Ectodermal cell (in vitro differentiated cells): Measurements from ENCODE around the gene GUK1.
A peak's percentile ranks its signal among the peaks of the same experiment; 100 is the strongest.

Experiments used
- H3K27ac ChIP-seq: 2 replicates; pipeline ENCODE4 v1.7.0; 2013; ENCODE audit warnings: mild to moderate bottlenecking, low read depth, low read length; ENCODE audit not compliant: insufficient read depth, poor library complexity, severe bottlenecking
- H3K27me3 ChIP-seq: 2 replicates; pipeline ENCODE4 v1.7.0; 2013; ENCODE audit warnings: mild to moderate bottlenecking, low read length; ENCODE audit not compliant: insufficient read depth, control insufficient read depth, poor library complexity, severe bottlenecking
- H3K36me3 ChIP-seq: one replicate; pipeline ENCODE4 v1.7.0; 2013; ENCODE audit warnings: low read length; ENCODE audit not compliant: control insufficient read depth, insufficient read depth
- H3K4me1 ChIP-seq: one replicate; pipeline ENCODE4 v1.7.0; 2013; ENCODE audit warnings: low read length; ENCODE audit not compliant: control insufficient read depth, insufficient read depth
- H3K4me3 ChIP-seq: 2 replicates; pipeline ENCODE4 v1.7.0; 2013; ENCODE audit warnings: low read depth, low read length, control low read depth; ENCODE audit not compliant: insufficient read depth
- H3K9me3 ChIP-seq: 2 replicates; pipeline ENCODE4 v1.7.0; 2013; ENCODE audit warnings: mild to moderate bottlenecking, low read length, moderate library complexity; ENCODE audit not compliant: control insufficient read depth
- WGBS, 2 experiments: methylation state at CpG; one replicate each; pipeline ENCODE4 v1.1.7; 2013; ENCODE audit warnings: missing lambda C conversion rate in 2 of 2; 5-methylcytosine and 5-hydroxymethylcytosine counted together

GUK1 gene

GRCh38 chr1:228104526-228105269 lies 35.4 kb upstream of the GUK1 start:
- WGBS, 2 experiments = 92% methylated on average over 7 of the region's 7 CpGs
- Histone ChIP-seq H3K9me3 (no peaks in the 10 kb centered on the region), H3K4me3 (no peak overlapping the region), H3K4me1 (no peaks in the 10 kb centered on the region), H3K27me3 (peaks cover 2% of the 10 kb centered on the region), H3K36me3 (peaks cover 13% of the 10 kb centered on the region), H3K27ac (no peak overlapping the region)

- H3K4me3 ChIP-seq = no peak overlapping the region
- H3K27ac ChIP-seq = no peak overlapping the region
- peaks cover 7% of the 10 kb centered on the region for H3K4me1 ChIP-seq
- peaks cover 9% of the 10 kb centered on the region for H3K36me3 ChIP-seq
- H3K27me3 ChIP-seq = peaks cover 10% of the 10 kb centered on the region
- WGBS, 2 experiments = 90 to 94% methylated on average over 9 of the region's 9 CpGs
- no peaks in the 10 kb centered on the region for H3K9me3 ChIP-seq
Measured at GRCh38 chr1:228105270-228105995, 34.6 kb upstream of the GUK1 start.

- Histone ChIP-seq H3K27ac (no peak overlapping the region), H3K27me3 (peaks cover 15% of the 10 kb centered on the region), H3K9me3 (no peaks in the 10 kb centered on the region), H3K4me1 (peaks cover 7% of the 10 kb centered on the region), H3K36me3 (peaks cover 5% of the 10 kb centered on the region), H3K4me3 (no peak overlapping the region)
- 93 to 94% methylated on average over 8 of the region's 8 CpGs for WGBS, 2 experiments
Measured at GRCh38 chr1:228105996-228106799, 33.9 kb upstream of the GUK1 start.

- peaks cover 7% of the 10 kb centered on the region for H3K4me1 ChIP-seq
- no peak overlapping the region for H3K27ac ChIP-seq
- 95 to 96% methylated on average over 9 of the region's 9 CpGs for WGBS, 2 experiments
- no peaks in the 10 kb centered on the region for H3K9me3 ChIP-seq
- H3K36me3 ChIP-seq = peaks cover 5% of the 10 kb centered on the region
- no peak overlapping the region for H3K4me3 ChIP-seq
- H3K27me3 ChIP-seq = peaks cover 15% of the 10 kb centered on the region
Measured at GRCh38 chr1:228106800-228107054, 33.4 kb upstream of the GUK1 start.

GRCh38 chr1:228107636-228108035 lies 32.4 kb upstream of the GUK1 start:
- Histone ChIP-seq H3K27ac (no peak overlapping the region), H3K4me3 (no peak overlapping the region), H3K4me1 (peaks cover 7% of the 10 kb centered on the region), H3K27me3 (peaks cover 15% of the 10 kb centered on the region), H3K9me3 (no peaks in the 10 kb centered on the region), H3K36me3 (peaks cover 5% of the 10 kb centered on the region)
- 96% methylated on average over 19 of the region's 19 CpGs for WGBS, 2 experiments

- WGBS, 2 experiments = 88 to 90% methylated on average over 11 of the region's 11 CpGs
- Histone ChIP-seq H3K4me3 (peak overlapping the region; percentile 79), H3K36me3 (peaks cover 5% of the 10 kb centered on the region), H3K9me3 (no peaks in the 10 kb centered on the region), H3K4me1 (peaks cover 7% of the 10 kb centered on the region), H3K27ac (no peak overlapping the region), H3K27me3 (peaks cover 15% of the 10 kb centered on the region)
Measured at GRCh38 chr1:228108055-228108690, 31.9 kb upstream of the GUK1 start.

- no peaks in the 10 kb centered on the region for H3K9me3 ChIP-seq
- H3K36me3 ChIP-seq = peaks cover 5% of the 10 kb centered on the region
- 11 to 12% methylated on average over 8 of the region's 8 CpGs for WGBS, 2 experiments
- H3K4me1 ChIP-seq = peaks cover 7% of the 10 kb centered on the region
- peak overlapping the region; percentile 20 for H3K27ac ChIP-seq
- H3K4me3 ChIP-seq = peak overlapping the region; percentile 79
- peaks cover 15% of the 10 kb centered on the region for H3K27me3 ChIP-seq
Measured at GRCh38 chr1:228108742-228109072, 31.4 kb upstream of the GUK1 start.

GRCh38 chr1:228109073-228109961 lies 30.8 kb upstream of the GUK1 start, which contains the start of gene MRPL55:
Gene MRPL55 (minus strand): TSS chr1:228109299. CDS start chr1:228108260, 1,039 bp downstream.
- peaks cover 15% of the 10 kb centered on the region for H3K27me3 ChIP-seq
- H3K4me1 ChIP-seq = peaks cover 7% of the 10 kb centered on the region
- H3K9me3 ChIP-seq = no peaks in the 10 kb centered on the region
- 1% methylated on average over 66 of the region's 66 CpGs for WGBS, 2 experiments
- H3K4me3 ChIP-seq = peak within 1 kb of the TSS; percentile 79
- peak within 1 kb of the TSS; percentile 20 for H3K27ac ChIP-seq
- peaks cover 5% of the 10 kb centered on the region for H3K36me3 ChIP-seq

- no peak overlapping the region for H3K27ac ChIP-seq
- WGBS, 2 experiments = 50 to 51% methylated on average over 15 of the region's 15 CpGs
Measured at GRCh38 chr1:228109962-228110488, 30.1 kb upstream of the GUK1 start.

More at GRCh38 chr1:228109962-228110488, 30.1 kb upstream of the GUK1 start:
- Histone ChIP-seq H3K9me3 (no peaks in the 10 kb centered on the region), H3K36me3 (peaks cover 5% of the 10 kb centered on the region), H3K4me1 (peaks cover 7% of the 10 kb centered on the region), H3K4me3 (peak overlapping the region; percentile 79), H3K27me3 (peaks cover 15% of the 10 kb centered on the region)
